GM19043 (cell line): ENCODE data around the gene CARM1.
"Not testable (repeated sequence)": the region's sequence is repeated elsewhere in the genome, so short reads cannot be mapped to it uniquely, and the experiment has no call there.

ENCODE experiments used
- ATAC-seq: cut with Tn5 transposase; IDR thresholded peaks from one replicate; pipeline ENCODE4 v1.9.1; 2021; ENCODE audit warnings: low read depth; ENCODE audit not compliant: unreplicated experiment

The CARM1 gene

DNA sequence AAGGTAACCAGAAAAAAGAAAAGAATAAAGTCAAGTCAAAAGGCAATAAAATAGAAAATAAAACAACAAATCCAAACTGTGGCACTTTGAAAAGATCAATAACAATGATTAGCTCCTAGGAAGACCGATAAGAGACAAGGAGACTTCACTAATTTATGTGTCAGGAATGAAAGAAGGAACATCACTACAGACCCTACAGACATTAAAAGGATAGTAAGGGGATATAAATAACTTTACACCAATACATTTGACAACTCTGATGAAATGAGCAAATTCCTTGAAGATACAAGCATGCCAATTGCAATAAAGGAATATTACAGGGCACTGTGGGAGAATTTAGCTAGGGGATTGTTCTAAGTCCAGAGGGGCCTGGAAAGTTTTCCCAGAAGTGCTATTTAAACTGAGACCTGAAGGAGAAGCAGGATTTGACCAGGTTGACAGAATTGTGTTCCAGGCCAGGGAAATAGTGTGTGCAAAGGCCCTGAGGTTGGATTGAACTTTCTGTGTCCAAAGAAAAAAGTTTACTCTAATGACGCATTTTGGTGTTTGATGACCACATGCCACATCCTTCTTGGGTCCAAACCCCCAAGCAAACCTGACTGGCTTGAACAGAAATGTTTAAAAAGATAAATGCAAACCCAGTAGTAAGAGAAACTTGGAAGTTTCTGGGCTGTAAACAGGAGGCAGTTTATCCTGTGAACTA is 24.7 kb upstream of the CARM1 start:
- ATAC-seq = no peak

DNA sequence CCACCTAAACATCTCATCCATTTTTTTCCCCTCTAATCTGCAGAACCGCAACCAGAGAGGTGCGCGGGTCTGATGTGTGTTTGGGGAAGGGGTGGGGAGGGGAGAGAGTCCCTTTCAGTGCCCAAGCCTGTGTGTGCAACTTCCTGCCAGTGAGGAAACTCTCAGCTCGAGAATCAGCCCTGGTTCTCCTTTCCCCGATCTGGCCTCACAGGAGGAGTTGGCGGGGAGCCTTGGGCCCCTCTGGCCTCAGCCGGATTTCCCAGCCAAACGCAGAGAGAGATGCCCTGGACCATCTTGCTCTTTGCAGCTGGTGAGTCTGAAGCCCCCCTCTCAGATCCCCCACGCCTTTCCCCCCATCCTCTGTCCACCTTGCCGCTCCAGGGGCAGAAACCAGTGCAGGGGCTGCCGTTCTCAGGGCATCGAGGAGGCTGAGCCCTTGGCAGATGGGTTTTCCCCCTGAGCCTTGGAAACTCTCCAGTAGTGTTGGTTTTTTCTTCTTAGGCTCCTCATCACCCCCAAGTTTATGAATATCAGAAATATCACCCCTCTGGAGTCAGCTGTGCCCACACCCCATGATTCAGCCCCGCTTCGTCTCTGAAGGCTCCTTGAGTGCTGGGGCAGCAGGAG is 23.0 kb upstream of the CARM1 start, which contains the start of gene C19orf38:
TSS of gene C19orf38 (plus strand) at position 186 of the 627 bp plus-strand sequence. CDS start at position 280, 94 bp downstream.
- ATAC-seq = no peak

DNA sequence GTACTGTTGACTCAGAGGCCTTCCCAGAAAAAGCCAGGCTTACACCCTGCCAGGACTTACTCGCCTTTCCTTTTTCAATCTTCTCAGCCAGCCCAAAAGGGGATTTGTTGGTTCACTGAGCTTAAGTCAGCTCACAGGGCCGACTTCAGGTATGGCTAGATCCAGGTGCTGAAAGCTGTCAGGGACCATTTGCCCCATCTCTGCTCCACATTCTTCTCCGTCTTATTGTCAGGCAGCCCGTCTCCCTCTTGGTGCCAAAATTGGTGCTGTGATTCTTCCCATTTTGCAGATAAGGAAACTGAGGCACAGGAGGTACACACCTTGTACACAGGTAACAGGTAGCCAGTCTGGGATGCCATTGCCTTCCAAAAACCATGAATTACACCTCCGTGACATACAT is 20.7 kb upstream of the CARM1 start:
- ATAC-seq = no peak

DNA sequence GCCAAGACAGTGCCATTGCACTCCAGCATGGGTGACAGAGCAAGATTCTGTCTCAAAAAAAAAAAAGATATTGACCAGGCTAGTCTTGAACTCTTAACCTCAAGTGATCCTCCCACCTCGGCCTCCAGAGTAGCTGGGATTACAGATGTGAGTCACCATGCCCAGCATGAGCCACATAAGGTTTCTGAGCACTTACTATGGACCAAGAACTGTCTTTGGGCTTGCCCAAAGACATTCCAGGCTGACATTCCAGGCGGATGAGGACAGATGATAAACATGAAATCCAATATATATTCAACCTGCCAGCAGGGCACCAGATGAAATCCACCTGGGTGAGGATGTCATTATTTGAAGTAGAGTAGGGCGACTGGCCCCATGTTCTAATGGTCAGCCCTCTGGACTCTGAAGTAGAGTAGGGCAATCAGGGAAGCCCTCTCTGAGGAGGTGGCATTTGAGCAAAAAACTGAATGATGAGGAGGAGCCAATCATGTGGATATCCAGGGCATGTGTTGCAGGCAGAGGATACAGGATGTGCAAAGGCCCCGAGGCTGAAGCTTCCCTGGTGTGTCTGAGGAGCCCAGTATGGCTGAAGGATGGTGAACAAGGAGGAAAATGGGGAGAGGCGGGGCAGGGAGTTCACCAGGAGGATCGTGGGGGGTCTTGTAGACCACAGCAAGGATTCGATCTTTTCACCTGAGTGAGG is 19.1 kb upstream of the CARM1 start:
- no peak for ATAC-seq

DNA sequence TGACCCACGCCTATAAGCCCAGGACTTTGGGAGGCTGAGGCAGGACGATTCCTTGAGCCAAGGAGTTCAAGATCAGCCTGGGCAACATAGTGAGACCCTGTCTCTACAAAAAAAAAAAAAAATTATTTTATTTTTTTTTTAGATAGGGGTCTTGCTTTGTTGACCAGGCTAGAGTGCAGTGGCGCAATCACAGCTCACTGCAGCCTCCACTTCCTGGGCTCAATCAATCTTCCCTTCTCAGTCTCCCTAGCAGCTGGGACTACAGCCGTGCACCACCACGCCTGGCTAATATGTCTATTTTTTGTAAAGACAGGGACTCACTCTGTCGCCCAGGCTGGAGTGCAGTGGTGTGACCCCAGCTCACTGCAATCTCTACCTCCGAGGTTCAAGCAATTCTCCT is 18.4 kb upstream of the CARM1 start:
- no peak for ATAC-seq

DNA sequence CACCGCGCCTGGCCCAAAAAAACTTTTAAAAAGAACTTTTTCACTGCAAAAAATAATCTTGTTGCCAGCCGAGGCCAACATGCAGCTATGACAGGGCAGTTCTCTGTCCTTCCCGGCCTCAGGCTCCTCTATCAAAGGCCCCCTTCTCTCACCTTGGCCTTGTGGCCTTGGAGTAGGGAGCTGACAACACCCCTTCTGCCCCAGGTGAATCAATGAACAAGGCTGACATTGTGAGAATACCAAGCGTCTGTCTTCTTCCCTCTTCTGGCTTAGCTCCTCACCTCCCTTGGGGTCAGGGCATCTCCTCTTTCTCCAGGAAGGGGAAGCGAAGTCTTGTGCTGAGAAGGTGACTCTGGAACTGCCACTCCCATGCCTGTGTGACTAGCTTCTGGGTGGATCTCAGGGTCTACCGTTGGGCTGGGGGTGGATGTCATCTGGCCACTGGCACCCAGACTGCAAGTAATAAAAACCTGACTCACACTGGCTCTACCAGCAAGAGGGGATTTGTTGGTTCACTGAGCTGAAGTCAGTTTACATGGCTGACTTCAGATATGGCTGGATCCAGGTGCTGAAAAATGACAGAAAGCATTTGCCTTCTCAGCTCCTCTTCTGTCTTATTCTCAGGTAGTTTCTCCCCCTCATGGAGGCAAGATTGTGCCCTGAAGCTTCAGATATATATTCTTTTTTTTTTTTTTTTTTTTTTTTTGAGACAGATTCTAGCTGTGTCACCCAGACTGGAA is 16.8 kb upstream of the CARM1 start:
- ATAC-seq = no peak

DNA sequence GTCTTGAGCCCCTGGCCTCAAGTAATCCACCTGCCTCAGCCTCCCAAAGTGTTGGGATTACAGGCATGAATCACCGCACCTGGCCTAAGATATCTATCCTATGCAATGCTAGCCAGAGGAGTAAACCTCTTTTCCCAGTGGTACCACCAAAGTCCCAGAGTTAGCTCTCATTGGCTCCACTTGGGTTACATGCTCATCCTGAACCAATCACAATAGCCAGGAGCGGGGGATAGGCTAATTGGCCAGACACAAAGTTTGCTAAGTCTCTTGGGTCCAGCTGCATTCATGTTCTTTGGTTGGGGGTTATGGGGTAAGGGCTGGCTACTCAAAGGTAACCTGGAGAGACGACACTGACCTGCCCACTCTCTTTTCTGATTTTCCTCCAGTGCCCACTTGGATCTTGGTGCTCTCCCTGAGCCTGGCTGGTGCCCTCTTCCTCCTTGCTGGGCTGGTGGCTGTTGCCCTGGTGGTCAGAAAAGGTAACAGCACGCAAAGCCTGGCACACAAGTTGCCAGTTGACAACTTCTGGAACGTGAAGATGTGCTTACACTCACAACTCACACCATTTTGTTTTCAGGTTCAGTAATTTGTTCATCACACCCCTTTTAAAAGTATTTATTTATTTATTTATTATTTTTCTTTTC is 15.4 kb upstream of the CARM1 start:
- ATAC-seq = no peak

DNA sequence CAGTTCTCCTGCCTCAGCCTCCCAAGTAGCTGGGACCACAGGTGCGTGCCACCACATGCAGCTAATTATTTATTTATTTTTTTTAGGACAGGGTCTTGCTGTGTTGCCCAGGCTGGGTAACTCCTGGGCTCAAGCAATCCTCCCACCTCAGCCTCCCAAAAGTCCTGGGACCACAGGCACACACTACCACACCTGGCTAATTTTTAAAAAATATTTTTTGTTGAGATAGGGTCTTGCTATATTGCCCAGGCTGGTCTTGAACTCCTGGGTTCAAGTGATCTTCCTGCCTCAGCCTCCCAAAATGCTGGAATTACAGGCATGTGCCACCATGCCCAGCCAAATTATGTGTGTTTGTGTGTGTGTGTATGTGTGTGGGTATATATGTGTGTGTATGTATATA is 14.5 kb upstream of the CARM1 start:
- not testable (repeated sequence) for ATAC-seq

DNA sequence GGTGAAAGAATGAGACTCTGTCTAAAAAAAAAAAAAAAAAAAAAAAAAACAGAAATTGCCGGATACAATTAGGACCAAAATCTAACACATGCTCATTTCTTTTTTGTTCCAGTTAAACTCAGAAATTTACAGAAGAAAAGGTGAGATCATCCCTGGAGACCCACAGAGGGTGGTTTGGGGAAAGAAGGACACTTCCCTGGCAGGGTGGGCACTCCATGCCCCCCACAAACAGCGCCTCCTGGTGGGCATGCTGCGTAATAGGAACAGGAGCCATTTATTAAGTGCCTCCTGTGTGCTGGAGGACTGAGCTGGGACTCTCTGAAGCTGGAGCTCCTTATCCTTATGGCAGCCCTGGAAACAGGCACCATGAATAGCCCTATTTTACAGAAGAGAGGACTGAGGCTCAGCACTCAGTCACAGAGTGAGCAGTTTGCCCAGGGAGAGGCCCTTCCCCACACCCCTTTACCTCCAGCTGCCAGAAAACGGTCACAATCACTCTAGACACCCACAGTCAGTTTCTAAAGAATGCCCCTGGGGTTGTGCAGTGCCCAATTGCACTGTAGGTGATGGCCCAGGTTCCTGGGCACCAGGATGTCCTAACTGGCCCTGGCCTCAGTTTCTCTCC is 13.0 kb upstream of the CARM1 start:
- ATAC-seq = no peak

DNA sequence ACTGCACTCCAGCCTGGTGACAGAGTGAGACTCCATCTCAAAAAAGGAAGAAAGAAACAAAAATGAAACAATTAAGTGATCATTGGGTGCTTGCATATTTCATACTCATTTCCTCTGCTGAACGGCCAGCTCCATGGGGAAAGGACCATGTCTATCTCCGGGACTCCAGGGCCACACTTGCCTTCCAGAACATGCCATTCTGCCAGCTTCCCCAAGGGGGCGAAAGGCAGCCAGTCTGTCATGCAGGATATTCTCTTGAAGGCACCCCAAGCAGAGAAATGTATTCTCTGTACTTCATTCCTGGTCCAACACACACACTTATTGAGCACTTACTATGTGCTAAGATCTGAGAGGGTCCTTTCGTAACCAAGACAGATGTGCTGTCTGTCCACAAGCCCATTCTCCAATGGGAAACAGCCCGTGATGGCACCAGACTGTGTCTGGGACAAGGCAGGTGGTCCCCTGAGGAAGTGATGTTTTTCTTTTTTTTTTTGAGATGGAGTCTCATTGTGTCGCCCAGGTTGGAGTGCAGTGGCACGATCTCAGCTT is 10.2 kb upstream of the CARM1 start:
- no peak for ATAC-seq

DNA sequence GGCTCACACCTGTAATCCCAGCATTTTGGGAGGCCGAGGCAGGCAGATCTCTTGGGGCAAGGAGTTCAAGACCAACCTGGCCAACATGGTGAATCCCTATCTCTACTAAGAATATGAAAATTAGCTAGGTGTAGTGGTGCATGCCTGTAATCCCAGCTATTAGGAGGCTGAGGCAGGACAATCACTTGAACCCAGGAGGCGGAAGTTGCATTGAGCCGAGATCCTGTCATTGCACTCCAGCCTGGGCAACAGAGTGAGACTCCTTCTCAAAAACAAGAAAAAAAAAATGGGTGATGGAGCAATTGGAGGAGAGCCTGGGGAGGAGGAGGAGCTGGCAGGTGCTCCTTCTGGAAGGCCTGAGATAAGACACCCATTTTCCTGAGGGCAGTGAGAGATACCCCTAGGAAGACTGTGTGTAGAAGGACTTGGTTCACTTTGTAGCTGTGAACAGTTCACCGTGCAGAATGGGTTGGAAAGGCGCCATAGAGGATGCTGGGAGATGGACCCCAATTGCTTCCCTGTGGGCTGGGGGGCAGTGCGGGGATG is 8.7 kb upstream of the CARM1 start:
- no peak for ATAC-seq

DNA sequence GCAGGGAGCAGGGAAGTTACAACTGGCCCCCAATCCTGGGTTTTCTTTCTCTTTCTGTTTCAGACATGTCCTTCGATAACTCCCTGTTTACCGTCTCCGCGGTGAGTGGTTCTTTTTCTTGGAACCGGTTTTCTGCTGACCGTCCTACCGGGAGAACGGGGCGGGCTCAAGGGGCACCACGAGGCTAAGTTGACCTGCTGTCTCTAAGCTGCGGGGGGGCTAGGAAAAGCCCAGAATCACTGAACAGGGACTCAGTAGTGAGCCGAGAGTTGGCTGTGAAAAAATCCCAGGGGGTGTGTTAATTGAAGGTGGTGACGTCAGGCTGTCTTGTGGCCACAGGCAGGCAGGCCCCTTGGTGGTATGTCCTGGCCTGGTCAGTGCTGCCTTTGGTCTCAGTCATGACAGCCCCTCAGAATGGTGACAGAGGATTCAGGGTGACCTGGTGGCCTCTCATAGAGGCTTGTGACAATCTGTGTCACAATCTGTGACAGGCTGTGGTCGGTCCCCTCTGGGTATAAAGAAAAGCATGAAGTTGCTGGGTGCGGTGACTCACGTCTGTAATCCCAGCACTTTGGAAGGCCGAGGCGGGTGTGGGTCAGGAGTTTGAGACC is 8.1 kb upstream of the CARM1 start:
- no peak for ATAC-seq

DNA sequence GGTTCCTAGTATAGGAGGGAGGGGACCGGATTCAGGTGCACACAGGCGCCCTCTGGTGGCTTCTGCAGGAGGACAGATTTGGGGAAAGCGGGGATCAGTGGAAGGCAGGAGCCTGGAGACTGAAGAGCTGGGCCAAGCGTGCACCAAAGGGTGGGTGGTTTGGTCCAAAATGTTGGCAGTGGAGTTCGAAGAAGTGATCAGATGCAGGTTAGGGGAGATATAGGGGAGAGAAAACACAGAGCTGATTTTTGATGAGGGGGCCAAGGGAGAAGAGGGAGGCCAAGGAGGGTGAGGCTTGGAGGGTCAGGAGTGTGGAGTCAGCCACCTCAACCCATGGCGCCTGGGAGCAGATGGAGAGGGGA is 6.8 kb upstream of the CARM1 start:
- no peak for ATAC-seq

DNA sequence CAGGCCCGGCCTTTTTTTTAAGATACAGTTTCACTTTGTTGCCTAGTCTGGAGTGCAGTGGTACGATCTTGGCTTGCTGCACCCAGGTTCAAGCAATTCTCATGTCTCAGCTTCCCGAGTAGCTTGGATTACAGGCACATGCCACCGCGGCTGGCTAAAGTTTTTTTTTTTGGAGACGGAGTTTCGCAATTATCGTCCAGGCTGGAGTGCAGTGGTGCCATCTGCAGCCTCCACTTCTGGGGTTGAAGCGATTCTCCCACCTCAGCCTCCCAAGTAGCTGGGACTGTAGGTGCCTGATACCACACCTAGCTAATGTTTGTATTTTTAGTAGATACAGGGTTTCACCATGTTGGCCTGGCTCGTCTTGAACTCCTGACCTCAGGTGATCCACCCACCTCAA is 4.9 kb upstream of the CARM1 start:
- no peak for ATAC-seq

DNA sequence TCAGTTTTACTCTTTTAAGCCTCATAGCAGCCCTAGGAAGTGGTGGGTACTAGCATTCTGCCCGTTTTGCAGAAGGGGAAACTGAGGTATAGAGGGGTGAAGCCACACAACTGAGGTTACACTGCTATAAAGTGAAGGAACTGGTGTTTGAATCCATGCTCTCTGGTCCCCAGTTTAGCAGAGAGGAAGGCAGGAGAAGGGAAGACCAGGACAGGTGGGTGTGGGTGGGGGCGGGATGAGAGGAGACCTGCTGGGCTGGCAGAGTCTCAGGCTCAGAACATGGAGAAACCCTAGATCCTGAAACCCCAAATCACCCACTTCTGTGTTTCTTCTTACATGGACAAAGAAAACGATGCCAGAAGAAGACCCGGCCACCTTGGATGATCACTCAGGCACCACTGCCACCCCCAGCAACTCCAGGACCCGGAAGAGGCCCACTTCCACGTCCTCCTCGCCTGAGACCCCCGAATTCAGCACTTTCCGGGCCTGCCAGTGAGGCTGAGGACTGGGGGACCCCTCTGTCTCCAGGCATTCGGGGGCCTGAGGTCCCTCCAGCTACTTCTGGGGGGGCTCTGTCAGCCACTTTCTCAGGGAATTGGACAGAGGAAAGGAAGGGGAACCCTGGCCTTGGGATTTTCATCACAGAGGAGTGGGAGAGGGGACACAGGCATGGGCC is 2.3 kb upstream of the CARM1 start:
- no peak for ATAC-seq

DNA sequence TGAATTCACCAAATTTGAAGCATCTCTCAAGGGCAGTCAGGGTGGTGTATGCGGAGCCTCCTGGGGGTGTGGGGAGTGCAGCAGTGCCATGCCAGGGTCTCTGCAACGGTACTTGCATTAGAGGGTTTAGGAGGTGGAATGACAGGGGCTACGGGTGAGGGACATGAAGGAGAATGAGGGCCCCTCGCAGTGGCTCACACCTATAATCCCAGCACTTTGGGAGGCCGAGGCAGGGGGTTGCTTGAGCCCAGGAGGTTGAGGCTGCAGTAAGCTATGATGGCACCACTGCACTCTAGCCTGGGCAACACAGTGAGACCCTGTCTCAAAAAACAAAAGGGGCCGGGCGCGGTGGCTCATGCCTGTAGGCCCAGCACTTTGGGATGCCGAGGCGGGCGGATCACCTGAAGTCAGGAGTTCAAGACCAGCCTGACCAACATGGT is 1.5 kb upstream of the CARM1 start:
- not testable (repeated sequence) for ATAC-seq

DNA sequence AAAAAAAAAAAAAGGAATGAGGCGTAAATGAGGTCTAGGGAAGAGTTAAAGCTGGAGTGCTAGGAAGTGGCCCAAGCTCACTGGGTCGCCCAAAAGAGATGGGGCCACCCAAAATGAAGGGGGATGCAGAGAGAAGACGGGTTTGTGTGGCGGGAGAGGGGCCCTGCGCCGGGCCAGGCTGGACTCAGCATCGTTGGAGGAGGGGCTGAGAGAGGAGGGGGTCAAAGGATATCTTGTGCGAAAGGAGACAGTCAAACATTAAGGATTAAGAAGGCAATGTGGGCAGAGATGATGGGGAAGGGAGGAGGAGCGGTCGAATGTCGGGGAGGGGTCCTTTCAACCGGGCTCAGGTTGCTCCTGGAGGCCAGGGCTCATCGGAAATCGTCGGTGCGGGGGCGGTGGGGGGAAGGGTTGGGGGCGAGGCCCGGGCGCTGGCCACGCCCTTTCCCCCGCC is 825 bp upstream of the CARM1 start:
- ATAC-seq = no peak

DNA sequence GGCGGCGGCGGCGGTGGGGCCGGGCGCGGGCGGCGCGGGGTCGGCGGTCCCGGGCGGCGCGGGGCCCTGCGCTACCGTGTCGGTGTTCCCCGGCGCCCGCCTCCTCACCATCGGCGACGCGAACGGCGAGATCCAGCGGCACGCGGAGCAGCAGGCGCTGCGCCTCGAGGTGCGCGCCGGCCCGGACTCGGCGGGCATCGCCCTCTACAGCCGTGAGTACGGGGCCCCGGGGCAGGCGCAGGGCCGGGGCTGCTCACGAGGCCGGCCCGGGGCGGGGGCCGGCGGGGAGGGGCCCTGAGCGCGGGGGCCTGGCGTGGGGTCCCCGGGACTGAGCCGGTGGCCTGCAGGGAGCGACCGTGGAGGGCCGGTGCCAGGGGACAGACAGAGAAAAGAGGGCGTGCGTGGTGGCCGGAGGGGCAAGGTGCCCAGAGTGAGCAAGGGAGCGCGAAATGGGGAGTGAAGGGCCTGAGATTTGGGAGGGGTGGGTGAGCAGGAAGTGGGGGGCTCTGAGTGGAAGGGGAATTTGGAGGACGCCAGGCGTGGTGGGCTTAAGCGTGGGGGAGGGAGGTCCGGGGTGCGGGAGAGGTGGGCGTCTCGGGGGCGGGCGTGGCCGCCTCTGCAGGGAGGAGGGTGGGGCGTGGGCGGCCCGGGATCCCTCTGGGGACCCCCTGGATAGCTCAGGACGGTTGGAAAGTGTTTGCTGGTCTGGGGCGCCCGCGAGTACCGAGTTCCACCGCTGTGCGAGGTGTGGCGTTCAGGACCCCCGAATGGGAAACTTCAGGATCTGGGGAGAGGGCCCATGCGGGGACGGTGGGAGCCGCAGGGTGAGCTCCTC is 575 bp downstream of the CARM1 start:
- ATAC-seq = no peak
